CD4-positive, alpha-beta T cell treated with Interferon gamma for 1 hour (primary cell): Measurements from ENCODE around the gene C22orf31.

Source experiments
- DNase-seq: peaks from one replicate; pipeline ENCODE4 v3.0.0-alpha.2; 2020

The C22orf31 gene

DNA sequence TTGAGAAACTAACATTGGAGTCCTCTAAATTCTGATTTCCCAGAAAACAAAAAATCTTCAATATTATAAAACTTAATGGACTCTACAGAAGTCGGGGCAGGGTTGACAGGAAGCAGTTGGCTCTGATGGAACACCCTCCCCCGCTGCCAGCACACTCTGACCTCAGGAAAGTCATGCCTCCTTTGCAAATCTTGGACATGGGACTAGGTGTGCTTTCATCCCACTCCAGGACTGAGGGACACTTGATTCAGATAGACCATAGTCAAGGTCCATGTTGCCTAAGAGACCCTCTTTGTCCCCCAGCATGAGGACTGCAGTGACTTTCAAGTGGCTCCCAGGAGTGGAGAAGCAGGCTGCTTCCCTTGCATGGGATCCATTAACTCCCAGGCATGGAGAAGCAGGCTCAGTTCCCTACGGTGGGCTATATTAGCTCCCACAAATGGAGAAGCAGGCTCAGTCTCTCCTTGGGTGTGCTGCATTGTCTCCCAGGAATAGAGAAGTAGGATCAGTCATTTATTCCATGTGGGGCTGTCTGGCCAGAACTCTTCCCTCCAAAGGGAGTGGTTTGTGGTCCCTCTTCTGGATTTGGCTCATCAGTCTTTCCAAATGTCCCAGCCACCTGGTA lies 38.3 kb downstream of the C22orf31 start:
- DNase-seq: no peak

DNA sequence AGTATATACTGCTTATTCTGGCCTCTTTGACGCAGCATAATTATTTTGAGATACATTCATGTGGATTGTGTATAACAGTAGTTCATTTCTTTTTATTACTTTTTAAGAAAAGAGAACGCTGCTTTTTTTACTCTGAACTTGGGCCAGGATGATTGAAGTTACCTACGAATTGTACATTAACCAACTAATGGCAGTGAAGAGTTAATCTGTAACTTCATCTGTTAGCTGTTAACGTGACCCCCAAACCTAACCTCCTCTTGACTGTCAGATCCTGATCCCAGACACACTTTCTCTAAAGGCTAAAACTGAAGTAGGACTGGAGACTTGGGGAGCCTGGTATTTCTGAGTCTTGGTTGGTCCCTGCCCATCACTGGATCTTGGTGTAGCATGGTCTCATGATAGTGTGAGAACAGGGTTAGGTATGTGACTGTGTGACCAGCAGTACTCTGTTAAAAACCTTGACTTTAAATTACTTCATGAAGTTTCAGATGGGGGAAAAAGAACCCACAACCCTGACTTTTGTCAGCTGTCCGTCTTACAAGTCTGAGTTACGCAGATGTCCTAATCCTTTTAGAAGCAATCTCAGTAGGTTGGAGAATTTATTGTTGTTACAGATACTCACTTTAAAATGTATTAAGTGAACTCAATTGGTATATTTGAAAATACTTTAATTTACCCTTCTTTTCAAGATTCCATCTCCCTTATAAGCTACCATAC lies 39.4 kb downstream of the C22orf31 start:
- DNase-seq: no peak

DNA sequence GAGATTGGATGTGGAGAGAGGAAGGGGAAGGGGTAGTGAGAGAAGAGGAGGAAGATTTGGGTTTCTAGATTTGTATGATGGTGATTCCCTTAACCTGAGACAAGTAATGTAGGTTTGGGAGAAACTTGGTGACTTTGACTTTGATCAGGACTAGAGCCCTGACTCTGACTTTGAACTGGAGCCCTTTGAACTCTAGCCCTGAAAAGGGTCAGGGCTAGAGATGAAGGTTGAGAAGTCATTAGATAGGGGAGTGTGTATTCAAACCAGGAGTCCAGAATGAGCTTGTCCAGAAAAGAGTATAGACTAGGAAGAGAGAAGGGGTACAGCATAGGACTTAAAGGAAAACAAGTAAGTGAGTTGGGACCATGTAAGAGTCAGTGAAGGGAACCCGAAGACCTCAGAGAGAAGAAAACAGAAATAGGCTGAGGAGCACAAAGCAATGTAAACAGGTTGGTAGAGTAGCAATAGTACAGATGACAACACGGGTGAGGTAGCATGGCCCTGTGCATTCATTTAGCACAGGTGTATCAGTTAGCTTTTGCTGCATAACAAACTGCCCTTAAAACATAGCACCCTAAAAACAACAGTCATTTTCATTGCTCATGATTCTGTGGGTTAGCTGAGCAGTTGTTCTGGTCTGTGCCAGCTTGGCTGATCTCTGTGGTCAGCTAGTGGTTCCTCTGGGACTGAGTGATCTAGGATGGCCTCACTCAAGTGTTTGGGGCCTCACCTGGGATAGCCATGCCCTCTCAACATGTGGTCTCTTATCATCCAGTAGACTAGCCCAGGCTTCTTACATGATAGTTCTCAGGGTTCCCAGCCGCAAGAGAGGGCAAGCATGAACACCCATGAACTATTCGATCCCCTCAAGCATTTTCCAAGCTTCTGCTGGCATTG lies 43.1 kb downstream of the C22orf31 start:
- no peak for DNase-seq

DNA sequence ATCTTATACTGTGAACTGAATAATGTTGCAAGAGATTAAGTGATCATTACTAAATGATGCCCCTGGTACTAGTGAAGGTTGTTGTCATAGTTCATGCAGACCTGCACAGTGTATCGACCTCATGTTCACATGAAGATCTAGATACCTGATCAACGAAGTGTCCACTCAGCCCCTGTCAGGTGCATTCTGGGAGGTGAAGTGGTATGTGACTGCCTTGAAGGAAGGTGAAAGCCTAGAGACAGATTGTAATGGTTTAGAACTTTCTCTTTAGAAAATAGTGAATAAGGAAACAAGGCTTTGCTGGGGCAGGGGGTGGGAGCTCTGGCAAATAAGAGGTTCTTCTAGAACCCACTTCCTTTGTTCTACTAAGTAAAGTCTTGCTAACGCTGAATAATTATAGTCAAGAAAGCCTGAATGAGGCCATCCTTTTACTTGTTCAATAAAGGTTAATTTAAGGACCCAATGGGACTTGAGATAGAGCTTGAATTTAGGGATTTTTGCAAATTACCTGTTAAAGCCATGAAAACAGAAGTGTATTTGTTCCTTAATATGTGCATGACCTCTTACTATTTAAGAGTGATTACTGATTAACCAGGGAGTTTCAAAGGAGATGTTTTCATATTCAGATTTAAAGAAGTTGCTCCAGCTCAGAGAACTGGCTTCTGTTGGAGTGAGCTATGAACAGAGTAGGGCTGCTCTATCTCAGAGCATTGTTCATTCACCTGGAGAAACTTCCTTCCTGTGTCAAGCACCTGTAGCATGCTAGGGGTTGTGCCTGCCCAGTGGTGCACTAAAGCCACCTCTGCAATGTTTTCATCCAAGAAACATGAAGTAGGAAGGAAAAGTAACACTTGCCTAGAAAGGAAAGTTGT lies 45.3 kb downstream of the C22orf31 start:
- DNase-seq: no peak

DNA sequence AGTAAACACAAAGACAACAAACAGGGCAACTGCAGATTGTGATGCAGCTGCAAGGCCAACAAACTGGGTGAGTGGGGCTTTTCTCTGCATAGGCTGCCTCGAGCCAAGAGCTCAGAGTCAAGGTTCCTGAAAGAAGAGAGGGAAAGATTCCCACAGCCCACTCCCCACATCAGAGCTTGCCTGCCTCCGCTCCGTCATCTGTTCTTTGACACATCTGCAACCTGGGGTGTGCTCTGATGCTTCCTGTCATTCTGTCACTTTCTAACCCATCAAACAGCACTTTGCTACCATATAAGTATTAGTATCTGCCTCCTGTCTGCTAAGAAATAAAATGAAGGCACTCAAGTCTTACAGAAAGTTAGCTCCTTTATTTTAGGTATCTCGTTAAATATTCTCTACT lies 46.9 kb downstream of the C22orf31 start:
- DNase-seq: no peak

DNA sequence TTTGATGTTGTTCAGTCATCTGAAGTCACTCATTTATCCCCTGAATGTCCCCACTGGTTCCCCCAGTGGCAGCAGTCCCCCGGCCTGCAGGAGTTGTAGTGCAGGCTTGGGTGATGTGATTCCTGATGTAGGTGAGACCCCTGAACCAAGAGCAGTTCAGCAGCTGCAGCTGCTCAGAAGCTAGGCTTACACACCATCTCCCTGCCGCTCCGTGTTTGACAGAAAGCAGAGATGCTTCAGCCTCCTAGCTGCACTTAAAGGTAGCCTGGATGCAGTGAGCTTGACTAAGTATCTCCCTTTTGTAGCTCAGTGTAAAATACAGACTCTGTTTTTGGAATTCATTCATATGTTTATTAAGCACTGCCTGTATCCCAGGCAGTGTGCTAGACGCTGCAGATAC lies 47.3 kb downstream of the C22orf31 start:
- DNase-seq: no peak

DNA sequence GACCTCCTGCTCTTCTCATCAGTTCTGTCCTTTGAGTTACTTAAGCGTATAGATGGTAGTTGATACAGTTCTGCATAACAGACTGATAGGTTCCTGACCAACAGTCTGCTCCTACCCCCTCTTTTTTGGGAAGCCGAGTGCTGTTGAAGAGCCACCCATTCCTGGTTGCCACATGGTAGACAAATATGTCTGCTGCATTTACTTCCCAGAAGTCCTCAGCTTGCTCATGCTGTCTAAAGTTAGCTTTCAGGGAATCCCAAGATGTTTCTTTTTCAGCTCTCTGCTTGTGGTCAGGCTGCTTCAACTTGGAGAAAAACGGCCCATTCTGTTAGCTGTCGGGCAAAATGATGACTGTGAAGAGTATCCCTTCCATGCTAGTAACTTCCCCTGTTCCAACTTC lies 48.7 kb downstream of the C22orf31 start:
- DNase-seq: no peak

DNA sequence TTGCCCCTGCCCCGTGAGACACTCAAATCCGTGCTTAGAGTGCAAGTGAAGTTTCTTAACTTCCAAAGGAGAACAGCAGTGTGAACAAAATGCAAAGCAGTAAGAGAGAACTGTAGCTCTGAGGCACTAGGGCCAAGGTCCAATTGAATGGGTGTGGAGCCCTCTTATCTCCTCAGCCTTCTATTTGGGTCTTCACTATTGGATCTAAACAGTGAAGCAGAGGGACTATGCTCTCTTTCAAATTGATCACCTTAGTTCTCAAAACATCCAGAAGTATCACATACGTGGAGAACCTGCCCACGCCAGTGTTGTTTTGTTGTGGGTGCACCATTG lies 49.6 kb downstream of the C22orf31 start:
- DNase-seq: no peak

DNA sequence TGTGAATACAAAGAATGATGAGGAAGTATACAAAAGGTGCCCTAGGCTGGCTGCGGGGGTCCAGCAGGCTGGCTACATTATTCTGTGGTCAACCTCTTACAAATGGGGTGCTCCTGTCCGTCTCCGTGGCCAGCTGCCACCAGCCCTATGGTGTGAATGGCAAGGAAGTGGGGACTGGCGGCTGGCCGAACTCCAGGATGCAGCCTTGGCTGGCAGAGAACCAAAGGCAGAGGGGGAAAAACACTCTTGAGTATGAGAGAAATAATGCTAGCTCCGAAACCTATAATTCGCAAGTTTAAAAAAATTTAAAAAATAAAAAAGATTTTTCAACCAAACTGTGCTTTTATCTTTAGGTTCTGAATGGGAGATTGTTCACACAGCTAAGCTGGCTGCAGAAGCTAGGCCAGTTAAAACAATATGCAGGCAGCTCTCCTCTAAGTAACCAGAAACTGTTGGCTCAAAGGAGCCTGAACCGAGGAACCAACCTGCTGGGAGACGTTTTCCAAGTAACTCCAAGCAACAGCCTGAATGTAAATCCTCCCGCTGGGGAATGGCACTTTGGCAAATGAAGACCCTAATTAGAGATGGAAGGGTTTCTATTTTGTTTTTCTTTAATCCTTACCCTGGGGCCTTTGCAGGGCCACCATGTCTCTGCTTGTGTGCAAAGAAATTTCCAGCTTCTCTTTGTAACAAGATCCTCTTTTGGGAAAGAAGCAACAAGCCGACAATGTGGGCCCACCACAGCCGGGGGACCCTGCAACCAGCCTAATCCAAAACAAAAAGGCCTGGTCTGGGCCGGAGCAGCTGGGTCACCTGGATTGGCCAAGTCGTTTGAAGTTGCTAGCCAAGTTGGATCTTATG lies 50.2 kb downstream of the C22orf31 start:
- DNase-seq: no peak

DNA sequence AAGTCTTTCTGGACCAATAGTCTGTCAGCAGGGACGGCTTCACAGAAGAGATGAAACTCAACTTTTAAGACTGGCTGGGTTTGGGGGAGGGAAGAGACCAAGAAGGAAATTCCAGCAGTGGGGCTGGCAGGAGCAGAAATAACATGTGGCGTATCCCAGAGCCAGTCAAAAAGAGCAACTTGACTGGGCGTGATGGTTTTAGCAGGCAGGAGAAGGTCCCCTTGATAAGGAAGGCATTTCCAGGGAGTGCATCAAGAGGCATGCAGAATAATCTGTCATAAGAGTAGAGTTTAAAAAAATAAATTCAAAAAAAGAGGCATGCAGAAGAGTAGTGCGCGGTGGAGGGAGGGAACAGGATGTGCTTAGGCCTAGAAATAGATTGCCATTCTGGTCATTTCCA lies 52.5 kb downstream of the C22orf31 start:
- DNase-seq: no peak
